Activated CD4-positive, CD25-positive, alpha-beta regulatory T cell (primary cell): ENCODE measurements around the gene MAML3.

Source experiments
- DNase-seq, 4 experiments: peaks; one replicate each; lab custom pipeline; 2025; lab: John Stamatoyannopoulos, UW

MAML3 gene

DNA sequence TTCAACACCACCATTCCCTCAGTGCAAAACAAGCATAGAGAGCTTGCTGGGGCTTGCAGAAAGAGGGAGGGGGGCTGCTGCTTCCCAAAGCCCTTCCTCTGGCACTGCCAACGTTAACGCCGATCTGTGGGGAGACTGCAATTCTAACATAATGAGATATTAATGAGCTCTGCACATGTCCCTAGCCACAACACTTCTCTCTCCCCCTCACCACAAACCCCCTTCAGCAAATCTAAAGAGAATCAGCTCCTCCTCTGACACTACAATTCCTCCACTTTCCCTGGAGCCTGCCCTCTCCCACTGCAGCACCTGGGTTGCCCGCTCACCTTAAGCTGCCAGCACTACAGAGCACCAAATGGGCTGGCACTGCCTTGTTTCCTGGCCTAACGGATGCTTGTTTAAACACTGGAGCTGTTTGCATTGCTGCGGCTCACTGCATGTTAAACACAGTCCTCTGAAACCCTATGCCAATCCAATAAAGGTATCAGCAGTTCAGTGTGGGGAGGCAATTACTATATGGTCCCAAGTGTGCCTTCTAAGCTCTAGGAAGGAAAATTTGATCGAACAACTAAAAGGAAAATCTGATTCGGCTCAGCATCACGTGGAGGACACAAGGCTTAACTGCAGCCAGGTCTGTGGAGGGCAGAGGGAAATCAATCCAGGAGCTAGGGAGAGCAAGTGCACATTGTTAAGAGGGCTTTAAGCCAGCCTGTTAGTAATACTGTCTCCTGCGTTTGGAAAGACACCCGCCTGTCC is 232.4 kb downstream of the MAML3 start:
- no peak for DNase-seq

DNA sequence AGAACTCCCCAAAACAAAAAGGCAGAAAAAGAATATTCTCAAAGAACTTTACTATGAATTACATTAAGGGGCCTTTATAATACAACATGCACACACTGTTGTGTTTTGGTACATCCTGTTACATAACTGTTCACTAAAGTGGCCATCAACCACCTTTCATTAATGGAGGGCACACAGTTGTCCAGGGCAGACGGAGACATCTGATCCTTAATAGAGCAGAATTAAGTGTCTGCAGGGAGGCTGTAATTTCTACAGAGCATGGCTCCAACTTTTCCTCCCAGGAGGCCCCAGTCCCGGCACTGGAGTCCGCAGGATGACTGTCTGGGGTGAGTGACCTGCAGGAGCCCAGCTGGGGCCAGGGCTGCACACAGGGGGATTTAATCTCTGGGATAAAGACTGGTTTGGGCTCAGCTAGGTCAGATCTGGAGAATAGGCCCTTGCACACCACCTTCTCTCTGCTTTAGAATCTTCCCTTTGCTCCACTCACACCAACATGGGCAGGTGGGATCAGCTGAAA is 233.4 kb downstream of the MAML3 start:
- DNase-seq: no peak

DNA sequence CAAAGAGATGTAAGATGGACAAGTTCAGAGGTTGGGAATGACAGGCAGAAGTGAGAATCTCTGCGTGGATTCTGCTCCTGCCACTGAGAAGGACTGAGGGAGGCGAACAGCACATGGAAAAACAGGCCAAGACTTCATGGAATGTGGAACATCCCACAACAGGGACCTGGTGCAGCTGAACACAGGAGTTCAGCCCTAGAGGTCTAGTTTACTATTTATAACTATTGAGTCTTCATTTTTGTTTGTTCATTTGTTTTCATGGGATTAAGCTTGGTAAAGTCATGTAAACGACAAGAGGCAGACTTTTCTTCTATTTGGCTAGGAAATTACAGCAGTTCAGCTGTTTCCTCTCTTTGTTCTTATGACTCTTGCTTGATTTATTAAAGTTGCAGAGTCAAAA is 234.5 kb downstream of the MAML3 start:
- no peak for DNase-seq

DNA sequence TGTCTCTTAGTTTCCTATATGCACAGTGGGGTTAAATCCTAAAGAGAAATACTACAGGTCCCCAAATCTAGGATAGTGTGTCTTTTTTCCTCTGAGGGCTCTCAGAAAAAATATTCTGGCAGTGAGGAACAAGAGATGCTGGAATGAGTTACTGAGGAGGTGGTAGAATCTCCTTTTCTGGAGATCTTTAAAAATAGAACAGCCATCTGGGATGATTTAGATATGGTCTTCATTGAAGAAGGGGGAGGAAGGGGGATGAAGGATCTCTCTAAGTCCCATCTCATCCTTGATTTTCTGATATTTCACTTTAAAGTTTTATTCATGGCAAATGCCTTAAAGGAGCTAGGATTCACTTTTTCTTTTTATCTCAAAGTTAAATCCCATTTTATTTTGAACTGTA is 235.0 kb downstream of the MAML3 start:
- no peak for DNase-seq

DNA sequence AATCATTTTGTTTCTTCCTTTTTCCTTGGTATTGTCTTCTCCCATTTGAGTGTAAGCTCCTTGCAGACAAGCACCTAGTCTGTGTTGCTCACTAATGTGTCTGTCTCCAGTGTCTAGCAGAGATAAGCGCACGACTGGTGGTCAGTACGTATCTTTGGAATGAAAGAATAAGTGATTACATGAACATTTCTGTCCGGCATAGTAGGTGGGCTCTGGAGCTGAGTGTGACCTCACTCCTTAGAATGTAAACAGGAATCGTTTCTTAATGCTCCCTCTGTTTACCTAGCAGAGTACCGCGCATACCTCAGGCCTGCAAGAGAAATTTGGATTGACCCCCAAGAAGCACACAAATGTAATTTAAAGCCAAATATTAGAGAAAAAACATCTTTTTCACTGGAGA is 235.4 kb downstream of the MAML3 start:
- no peak for DNase-seq

DNA sequence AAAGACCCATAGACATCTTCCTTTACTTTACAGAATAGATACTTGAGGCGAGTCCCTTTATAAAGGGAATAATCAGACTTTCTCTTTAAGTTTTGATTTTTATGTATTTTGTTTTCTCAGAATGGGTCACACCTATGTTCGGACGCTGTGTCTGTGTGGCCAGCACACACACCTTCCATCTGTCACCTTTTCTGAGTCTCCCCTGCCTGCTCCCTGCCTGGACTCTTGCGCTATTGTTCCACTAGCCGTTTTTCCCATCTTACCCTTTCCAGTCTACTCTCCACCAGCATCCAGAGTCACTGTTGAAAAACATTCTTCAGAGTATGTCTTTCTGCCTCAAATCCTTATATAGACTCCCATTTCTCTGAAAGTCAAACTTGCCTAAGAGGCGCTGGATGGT is 236.1 kb downstream of the MAML3 start:
- DNase-seq: no peak

DNA sequence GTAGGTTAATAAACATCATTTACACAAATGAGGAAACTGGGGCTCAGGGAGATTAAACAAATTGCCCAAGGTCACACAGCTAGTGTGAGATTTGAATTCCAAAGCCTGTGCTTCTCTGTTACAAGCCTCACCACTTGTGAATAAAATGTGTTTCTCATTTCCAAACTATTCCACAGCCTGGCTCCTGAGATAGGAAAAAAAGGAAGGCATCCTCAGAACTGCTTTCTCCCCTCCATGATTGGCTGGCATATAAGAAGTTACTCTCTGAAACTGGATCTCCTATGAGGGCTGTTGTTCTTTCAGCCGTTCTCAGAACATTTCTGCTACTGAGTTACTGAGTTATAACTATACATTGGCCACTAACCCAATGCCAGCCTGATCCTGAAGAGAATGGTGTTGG is 237.9 kb downstream of the MAML3 start:
- DNase-seq: no peak

DNA sequence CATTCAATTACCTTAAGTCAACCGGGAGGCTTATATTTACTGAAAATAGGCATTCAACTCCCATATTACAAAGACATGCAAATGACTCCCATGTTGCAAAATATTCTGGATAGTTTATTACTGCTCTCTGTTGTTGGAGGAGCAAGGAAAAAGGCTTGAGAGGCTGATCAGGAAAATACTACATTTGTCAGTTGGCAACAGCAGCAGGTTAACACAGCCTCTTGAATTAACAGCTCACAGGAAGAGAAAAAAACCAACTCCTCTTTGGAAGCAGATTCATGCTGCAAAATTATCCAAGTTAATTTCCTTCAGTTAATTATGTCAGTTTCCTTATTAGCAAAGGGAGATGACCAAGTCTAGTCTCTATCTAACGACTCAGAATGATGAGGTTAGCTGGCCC is 238.9 kb downstream of the MAML3 start:
- no peak for DNase-seq

DNA sequence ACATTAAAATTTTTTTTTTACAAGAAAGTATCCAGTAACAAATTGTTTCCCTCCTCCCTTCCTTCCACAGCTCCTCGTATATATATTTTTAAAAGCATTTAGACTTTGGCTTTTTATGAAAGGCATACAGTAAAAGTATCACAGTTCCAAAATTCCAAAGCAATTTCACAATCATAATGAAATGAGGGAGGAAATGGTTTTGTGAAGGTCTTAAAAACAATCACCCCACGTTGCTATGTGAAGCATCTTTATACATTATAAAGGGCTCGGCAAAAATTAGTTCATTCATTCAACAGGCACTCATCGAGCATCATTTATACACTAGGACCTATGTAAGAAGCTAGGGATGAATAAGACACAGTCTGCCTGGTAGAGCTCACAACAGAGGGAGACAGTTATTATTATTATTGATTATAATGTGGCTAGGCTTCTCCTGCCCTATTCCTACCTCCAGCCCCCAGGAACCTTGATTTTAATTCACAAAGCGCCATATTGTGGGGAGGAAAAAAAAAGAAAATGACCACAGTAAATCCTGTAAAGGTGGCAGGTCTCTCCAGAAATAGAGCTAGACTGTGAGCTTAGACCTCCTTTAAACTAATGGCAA is 239.9 kb downstream of the MAML3 start:
- DNase-seq: no peak

DNA sequence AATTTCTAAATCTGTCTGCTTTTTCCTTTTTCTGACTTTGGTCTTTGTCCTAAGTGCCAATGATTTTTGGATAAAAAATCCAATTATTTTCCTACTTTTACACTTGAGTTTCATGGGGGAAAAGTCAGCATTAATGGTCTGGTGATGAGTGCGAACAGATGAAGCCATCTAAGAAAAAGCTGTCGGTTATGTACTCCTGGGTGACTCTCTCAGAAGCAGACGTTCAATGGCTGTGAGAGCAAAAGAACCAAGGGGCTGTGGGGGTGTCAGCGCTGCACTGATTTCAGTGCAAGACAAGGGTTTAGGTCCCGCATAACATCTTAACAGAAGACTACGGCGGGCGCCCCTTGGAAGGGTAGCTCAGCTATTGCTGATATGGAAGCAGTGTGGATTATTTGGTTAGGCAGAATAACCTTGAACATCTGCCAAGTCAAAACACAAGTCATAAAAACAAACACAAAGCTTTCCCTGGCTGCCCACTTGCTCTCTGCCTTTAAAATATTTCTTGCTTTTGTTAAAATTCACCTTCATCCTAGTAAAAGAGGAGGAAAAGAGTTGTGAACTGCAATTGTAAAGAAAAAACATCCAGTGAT is 240.5 kb downstream of the MAML3 start:
- DNase-seq: no peak

DNA sequence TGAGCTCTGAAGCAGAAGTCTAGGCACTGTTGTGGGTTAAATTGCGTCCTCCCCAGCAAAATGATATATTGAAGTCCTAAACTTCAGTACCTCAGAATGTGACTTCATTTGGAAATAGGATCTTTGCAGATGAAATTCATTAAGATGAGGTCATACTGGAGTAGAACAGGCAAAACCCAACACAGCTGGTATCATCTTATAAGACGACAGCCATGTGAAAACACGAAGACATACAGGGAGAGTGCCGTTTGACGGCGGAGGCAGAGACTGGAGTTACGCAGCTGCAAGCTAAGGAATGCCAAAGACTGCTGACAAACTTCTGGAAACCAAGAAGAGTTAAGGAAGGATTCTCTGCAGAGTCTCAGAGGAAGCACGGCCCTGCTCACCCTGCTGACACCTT is 241.5 kb downstream of the MAML3 start:
- DNase-seq: no peak

DNA sequence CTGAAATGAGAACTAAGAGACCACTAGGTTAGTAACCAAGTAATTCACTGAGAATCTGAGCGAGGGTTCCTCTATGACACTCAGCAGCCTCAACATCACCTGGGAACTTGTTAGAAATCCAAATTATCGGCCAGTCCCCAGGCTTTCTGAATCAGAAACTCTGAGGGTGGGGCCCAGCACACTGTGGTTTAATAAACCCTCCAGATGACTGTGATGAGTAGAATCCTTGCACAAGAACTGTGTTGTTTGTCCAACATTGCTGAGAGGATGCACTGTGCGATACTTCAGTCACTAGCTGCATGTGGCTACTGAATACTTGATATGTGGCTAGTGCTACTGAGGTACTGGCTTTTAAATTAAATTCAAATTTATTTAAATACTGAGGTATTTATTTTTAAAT is 243.9 kb downstream of the MAML3 start:
- no peak for DNase-seq

DNA sequence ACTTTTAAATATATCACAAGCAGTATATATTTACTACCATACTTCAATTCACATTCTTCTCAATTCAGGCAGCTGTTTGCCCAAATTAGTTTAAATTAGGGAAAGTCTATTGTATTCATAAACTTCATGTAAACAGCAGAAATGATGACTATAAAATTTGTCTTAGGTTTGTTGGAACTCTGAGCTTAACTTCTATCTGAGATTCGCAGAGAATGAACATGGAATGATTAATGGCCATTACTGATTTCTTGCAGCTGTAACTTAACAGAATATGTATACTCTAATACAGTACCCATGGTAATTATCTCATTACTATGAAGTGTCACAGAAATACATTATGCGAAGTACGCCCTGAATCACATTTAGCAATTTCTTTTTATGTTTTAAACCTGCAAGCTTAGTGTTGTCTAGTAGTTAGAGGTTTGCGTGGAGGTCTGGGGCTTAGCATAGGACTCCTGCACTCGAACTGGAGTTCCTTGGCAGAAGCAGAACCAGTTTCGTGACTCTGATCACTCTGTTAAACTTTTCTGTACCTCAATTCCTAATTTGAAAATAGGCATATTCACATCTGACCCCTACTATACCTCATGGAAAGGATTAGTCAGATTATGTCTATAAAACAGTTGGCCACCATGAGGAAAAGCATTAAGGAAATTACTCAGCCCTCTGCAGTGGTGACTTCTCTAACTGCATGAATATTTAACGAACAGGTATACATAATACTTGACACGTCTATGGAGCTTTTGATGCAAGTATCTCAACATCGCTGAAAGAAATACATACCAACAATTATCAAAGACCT is 245.1 kb downstream of the MAML3 start:
- DNase-seq: no peak

DNA sequence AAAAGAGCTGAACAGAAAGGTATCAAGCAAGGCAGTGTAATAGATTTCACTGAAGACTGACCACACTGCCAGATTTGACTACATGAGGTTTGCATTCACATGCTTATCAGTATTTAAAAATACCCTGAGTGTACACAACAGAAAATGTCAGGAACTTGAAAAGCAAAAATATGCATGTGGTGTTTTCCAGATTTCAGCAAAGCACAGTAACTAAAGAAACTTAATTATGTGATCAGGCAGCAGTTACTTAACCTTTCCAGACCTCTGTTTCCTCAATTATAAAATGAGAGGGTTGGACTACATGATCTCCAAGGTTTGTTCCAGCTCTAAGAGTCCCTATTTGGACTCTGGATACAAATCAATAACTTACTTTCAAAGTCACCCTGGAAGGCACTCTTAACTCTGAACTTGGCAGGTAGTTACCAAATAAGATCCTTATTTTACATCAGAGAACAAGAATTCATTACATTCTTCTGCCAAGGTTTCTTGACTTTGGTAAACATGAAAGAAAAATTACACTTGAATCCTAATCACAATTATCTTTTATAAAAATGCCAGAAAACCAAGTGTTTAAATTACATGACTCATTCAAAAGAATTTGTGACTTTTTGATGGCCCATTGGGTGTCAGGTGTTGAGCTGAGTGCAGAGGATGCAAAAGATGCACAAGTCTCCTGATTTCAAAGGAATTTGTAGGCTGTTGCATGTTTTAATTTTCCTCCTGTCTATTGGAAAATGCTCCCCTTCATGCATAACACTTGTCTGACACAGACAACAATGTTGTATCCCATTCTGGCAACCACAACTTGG is 246.8 kb downstream of the MAML3 start:
- no peak for DNase-seq

DNA sequence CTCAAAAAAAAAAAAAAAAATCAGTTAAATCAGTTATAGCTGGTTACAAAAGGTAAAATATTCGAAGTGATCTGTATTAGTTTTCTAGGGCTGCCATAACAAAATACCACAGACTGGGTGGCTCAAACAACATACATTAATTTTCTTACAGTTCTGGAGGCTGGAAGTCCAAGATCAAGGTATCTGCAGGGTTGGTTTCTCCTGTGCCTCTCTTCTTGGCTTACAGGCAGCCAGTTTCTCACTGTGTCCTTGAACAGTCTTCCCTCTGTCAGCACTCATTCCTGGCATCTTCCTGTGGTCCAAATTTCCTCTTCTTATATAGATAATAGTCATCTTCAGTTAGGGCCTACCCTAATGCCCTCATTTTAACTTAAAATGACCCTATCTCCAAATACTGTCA is 248.5 kb downstream of the MAML3 start:
- DNase-seq: no peak

DNA sequence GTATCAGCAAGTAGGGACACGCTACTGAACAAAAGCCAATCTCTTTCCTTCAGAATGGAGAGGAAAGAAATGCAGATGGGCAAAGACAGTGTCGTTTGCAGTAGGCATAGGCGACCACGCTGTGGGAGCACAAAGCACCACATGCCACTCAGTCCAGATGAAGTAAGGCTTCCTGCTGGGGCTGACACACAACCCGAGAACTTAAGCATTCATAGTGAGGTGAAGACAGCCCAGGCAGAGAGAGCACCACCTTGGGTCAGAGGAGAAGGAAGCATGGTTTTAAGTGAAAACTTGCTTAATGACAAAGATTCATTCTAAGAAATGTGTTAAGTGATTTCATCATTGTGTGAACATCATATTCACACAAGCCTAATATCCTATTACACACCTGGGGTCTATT is 249.6 kb downstream of the MAML3 start:
- DNase-seq: no peak

DNA sequence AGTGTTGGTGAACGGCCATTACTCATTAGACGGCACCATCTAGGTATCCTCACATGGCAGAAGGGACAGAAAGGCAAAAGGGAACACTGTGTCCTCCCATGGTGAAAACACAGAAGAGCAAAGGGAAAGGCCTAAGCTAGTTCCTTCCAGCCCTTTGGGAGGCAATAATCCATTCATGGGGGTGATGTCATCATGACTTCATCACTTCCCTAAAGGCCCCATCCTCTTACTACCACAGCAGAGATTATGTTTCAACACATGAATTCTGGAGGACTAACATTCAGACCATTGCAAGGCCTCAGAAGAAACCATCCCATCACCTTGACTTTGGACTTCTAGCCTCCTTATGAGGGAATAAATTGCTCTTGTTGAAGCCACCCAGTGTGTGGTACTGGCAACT is 250.1 kb downstream of the MAML3 start:
- no peak for DNase-seq

DNA sequence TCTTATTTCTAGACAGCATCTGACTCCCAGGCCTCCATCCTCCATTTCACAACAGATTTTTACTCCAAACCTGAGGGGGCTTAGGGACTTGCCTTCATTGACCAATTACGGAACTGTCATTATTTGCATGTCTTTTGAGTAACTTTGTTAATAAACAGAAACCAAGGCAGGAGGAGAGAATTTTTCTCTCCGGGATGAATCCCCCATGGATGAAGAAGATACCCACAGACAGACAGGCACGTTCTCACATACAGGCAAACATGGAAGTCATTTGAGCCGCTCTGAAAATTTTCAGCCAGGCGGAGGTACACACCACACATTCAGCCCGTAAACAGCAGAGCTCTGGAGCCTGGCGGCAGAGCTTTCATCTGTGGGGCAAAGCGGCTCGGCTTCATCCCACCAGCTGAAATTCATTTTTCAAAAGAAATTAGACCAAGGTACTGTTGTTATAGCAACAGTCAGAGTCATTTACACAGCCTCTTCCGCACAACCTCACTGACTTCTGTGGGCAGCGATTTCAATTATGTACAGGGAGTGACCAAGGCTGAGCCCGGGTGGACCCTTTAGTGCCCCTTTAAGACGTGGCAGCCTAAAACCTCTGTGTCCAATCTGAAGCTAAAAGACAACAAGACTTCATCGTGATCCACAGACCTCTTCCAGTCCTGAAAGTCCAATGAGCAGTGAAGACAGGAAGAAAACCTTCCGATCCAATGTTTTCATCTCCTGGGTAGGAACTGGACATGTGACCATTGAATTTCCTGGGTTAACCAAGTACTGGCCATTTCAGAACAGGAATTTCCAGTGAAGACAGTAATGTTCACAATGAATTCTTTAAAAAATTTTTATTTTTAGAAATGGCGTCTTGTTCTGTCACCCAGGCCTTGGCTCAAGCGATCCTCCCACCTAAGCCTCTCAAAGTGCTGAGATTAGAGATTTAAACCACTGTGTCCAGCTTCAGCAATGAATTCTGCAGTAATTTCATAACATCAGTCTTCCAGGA is 251.4 kb downstream of the MAML3 start:
- no peak for DNase-seq

DNA sequence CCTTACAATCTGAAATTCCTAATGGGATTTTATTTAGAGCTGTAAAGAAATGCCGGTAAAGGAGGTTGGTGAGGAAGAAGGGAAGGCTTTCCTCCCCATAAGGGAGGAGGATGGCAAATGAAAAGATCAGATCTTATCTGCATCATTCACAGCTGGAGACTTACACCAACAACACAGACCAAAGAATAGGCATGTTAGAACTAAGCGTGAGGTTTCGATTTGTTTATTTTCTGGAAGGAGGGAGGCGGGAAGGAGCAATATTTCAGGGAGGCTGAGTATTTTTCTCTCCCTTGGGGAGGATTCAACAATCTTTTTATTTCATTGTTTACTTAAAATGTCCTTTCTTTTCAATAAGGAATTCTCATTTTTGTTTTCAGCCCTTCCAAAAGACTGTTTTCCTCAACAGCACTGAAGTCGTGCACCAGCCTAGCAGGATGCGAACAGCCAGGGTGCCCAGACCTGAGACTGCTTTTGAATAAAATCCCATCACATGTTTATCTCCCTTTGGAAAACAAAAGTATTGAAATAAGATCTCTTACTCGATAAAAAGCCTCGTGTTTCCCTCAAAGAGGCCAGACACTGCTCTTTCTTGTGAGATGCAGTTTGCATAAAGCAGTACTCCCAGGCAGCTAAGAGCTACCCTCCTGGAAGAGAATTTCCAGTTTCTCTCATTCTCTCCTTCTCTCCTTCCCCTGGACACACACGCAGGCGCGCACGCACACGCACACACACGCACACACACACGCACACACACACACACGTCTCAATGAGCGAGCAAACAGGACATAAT is 252.3 kb downstream of the MAML3 start:
- DNase-seq: no peak

DNA sequence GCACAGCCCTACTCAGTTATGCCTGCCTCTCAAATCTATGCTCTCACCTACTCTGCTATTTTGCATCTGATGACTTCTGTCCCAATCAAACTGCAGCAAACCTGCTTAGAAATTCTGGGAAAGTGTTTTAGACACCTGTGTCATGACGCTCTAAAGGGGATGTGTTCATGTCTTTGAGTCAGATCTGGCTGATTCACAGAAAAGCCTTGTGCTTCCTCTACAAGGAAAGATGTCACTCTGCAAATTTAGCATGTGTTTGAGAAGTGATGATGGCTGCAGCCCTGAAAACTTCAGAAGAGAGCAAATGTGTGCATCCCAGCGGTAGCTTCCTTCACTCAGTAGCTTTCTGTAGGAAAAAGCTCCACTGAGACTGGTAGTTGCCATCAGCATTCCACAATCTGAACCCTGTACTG is 253.0 kb downstream of the MAML3 start:
- DNase-seq: no peak
